ENCODE data around the gene COA1. TPM values are rescaled to one million over a fixed set of nuclear protein-coding genes. Genes with fewer than 3 reads are reported as not detected.

COA1 gene
- total and polyA plus RNA-seq, 9 of the 15 experiments (the other 6 are each of a cell fraction or from before 2014, with no cell fraction given): 98.9 to 463 (median 181) TPM

DNA sequence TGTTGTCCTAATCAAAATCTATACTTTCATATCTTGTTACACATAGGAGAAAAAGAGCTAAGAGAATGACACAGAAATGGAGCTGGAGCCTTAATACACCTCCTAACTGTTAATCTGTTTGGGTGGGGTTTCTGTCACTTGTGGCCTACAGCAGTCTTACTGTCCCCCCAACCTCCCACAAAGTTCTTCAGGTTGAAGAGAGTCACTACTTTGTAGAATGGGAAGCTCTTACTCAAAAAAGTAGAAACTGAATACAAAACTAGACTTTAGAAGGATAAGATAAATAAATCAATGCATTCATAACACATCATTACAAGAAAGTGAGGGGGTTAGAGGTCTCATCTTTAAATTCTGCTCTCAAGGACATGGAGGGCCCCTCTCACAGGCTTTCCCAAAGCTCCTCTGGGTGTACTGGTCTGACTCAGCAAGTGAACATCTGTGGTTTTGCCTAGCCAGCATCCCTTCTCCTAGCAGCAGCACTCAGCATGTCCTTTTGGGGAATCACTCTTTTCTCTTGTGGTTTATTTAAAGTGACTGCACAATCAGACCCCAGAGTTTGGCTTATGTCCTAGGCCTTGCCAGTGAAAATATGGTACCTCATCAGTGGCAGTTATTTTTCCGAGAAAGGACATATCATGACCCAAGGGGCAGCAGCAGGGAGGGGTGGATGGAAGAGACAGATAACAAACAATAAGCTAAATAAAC is 27.2 kb upstream of the COA1 start (continued):
- TF ChIP-seq ZBTB40 (IDR thresholded peaks at IDR 0.05) (no peak), ZBTB40 (CRISPR knock-in tag; IDR thresholded peaks at IDR 0.05) (no peak), E2F3 (CRISPR knock-in tag; IDR thresholded peaks at IDR 0.05) (no peak), ZKSCAN3 (CRISPR knock-in tag; IDR thresholded peaks at IDR 0.05) (no peak), PATZ1 (CRISPR knock-in tag; IDR thresholded peaks at IDR 0.05; ENCODE audit: borderline replicate concordance) (no peak), NR3C1 (CRISPR knock-in tag; IDR thresholded peaks at IDR 0.05) (no peak), STAG1 (CRISPR knock-in tag; IDR thresholded peaks at IDR 0.05; ENCODE audit: borderline replicate concordance) (no peak), PYGO2 (tag; IDR thresholded peaks at IDR 0.05) (no peak), ZNF263 (CRISPR knock-in tag; IDR thresholded peaks at IDR 0.05; ENCODE audit: borderline replicate concordance) (no peak), CLOCK (CRISPR knock-in tag; IDR thresholded peaks at IDR 0.05; ENCODE audit: borderline replicate concordance) (no peak), CREM (IDR thresholded peaks at IDR 0.05; ENCODE audit: low read depth) (no peak), ZNF696 (CRISPR knock-in tag; conservative IDR thresholded peaks at IDR 0.05) (no peak), ARNT (IDR thresholded peaks at IDR 0.05) (no peak), BMI1 (IDR thresholded peaks at IDR 0.05; ENCODE audit: low read length) (no peak)
